Brain pericyte (primary cell): ENCODE results near the gene COBL.

Source experiments
- DNase-seq: peaks from one replicate; pipeline ENCODE4 v3.0.0-alpha.2; 2012; ENCODE audit warnings: low read depth, low spot score

Gene COBL

DNA sequence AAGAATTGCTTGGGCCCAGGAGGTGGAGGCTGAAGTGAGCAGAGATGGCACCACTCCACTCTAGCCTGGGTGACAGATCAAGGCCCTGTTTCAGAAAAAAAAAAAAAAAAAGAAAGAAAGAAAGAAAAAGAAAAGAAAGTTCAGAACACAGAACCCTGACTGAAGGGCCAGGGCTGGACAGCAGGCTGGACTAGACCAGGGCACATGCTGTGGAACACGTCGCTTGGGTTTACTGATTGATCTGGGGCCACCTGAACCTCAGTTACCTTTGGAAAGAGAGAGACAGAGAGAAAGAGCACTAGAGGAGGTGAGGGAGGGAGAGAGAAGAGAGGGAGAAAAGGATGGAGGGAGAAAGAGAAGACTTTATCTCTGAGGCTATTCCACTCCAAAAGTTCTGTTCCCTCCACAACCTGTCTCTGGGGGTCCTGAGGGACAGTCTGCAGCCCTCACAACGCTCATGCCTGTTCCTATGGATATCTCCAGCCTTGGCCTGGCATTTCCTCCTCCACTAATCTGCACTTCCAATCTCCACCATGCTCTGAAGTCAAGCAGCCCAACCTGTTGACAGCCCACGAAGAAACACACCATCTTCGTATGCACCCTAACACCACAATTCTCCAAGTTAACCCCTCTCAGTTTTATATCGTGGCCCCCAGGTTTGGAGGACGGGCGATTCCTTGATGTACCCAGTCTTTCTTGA is 81.8 kb downstream of the COBL start:
- DNase-seq, result no peak

DNA sequence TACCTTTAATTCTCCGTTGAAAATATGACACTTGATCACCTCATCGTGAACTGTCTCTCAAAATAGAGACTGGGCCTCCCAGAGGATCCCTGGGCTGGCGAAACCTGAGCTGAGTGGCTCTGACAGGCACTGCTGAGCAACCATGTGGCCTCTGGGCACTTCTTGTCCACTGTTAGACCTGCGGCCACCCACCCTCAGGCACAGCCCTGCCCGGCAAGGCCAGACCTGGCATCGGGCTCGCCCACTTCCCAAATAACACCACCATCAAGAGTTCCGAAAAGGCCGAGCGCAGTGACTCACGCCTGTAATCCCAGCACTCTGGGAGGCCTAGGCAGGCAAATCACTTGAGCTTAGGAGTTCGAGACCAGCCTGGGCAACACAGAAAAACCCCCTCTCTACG is 82.5 kb downstream of the COBL start:
- no peak for DNase-seq

DNA sequence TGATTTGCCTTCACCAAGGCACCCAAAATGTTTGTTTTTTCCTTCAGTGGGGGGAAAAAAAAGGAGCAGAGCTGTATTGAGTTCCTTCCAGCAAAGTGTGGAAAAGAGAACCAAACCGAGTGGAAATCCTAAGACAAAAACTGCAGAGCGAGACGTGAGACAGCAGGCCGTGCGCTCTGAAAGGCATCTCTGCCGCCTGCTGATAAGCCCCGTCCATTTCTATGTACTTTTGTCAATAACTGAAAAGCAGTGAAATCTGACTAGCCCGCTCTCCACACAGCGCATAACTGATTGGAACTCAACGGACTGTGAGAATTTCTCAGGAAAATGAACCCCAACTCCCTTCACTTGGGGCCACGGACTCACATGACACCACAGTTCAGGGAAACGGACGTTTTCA is 83.2 kb downstream of the COBL start:
- no peak for DNase-seq

DNA sequence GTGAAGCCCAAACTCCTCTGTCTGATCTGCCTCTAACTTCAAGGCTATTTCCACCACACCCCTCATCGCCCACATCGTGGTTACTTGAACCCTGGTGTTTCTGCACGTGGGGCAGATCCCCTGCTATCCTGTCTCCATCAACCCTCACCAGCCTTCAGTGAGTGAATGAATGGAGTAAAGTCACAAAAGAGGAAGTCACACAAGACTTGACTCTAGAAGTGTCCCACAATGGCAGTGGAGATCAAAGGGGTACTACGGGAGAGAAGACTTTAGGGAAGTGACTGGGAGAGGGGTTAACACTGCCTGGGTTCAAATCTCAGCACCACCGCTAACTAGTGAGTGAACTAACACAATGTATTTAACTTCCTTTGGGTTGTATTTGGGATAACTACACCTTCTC is 85.9 kb downstream of the COBL start:
- no peak for DNase-seq

DNA sequence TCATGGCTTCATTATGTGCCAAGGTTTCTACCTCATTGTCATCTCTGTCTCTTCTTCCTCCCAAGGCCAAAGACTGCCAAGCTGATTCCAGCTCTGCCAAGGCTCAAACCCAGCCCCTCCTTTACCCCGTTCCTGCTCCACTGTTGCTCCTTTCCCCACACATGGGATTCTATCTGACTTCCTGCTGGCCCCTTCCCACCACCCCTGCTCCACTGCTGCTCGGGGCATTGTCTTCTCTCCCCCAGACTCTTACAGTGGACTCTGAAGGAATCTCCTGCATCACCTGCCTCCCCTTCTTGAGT is 86.3 kb downstream of the COBL start:
- DNase-seq, result no peak

DNA sequence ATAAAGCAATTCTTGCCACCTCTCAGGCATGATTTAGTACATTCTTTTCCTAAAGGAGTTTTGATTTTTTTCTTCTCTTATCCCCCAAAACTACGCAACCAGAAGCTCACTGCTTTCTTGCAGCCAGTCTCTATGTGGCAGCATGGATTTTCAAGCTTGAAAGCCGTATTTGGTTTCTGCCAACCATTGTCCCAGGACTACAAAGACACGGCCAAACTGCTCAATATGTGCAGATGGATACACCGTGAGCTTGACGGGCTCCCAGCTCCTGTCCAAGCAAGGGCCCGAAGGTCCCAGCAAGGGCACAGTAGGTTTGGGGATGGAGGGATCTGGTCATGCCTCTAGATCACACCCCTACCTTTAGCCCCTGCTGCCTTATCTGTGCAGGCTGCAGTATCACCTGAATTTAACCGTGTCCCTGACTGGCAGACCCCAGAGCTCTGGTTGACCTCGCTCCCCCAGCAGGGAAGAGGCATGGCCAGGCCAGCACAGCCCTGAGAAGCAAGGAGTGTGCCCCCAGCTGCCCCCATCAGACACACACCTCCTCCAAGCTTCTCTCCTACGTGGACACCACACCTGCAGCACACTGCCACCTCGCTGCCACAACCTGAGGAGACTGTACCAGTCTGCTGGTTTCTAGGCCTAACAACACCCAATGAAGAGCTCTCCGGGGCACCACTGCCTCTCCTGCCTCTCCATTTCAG is 86.8 kb downstream of the COBL start:
- no peak for DNase-seq

DNA sequence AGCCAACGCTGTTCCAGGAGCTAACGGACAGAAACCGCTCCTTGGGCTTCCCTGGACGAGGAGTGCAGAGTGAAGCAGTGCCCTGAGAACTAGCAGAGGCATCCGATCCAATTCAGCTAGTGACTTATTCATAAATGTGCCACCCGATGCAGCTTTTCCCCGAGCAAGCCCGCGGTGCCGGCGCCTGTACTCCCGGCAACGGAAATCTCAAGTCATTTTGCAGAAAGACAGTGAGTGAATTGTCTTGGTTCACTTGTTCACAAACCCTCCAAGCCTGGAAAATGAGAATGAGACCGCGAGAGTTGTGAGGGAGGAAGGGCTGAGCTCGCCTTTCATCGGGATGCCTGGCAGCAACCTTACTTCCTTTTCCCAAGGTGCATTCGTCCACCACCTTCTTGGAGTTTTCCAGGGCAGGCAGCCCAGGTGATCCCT is 87.5 kb downstream of the COBL start:
- DNase-seq, result no peak

DNA sequence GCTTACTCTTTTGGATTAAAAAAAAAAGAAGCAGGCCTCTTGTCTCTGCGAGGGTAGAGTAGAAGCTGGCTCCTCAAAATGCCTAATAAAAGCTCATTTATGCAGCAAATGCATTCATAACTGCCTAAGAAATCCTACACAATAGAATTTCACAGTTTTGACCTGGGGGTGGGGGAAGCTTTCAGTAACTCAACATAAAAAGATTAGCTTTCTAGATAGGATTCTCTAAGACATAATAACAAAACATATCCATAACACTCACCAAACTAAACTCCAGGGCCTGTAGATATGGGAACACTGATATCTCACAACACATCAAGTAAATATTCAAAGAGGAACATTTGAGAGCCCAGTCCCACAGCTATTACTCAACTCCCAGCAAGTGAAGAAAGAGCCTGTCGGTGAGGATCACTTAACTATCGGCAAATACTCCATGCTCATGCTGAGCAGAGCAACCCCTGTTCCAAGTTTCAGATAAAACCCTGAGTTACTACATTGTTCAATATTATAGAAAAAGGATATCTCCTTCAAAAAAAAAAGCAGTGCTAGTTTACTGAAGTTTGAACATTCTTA is 88.1 kb downstream of the COBL start:
- no peak for DNase-seq

DNA sequence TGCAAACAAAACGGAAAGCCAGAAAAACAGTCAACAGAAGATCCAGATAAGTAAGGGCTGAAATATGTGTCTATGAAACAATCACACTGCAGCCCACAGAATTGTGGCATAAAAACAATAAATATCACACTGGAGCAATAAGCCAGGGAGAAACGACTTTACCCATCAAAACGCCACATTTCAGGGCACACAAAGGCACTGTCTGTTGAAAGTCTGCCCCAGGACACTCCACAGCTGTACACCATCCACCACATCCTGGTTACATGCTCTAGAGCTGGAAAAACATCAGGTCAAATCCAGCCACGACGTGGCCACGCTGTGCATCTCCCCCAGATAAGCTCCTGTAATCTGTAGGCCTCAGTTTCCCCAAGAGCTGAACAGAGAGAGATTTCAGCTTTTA is 88.7 kb downstream of the COBL start:
- no peak for DNase-seq

DNA sequence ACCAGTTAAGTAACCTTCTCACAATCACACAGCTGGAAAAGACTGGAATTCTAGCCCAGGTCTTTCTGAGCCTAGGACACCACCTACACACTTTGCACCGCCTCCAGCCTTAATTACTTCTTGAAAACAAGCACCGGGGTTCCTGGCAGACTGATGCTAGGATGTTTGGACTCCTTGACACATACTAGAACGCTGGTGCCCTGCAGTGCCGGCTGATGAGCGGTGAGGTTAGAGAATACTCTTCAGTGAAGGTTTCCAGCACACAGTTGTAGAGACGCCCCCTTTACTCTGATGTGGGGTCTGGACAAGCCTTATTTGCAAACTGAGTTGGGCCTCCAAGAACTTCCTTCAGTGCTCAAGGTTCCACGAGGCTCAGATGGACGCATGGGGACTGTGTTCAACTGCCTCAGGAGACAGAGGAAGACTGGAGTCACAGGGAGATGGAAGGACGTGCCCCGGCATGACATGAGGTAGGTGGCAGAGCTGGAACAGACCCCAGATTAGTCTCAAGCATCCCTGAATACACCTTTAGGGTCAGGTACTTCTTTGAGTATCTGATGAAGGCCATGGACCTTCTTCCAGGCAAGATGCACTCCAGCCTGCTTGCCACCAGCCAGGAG is 89.6 kb downstream of the COBL start:
- DNase-seq, result no peak

DNA sequence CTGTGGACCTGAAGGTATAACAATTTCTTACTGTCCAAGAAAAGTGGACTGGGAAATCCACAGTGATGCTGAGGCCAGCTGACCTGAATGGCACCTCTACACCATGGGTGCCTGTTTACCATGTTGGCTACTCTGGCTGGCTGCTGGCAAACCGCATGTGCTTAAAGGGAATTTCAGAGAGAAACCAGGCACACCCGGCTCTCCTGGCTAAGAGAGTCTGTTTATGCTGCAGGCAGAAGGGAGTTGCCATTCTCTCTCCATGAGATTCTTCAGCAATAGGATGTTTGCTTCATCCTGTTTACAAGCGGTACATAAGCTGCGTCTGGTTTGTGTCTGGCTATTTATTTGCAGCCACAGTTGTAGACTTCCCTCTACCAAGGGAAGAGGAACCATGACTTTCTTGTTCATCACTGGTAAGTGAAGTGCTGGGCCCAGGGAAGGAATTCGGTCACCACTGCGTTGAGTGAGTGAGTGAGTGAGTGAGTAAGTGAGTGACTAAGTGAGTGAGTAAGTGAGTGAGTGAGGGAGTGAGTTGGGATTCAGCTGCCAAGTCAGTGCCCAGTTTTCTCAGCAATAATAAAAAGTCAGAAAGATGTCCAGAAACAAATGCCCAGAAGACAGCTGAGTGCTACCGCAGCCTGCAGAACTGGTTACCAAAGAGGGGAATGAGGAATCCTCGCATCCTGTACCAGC is 90.4 kb downstream of the COBL start:
- DNase-seq, result no peak

DNA sequence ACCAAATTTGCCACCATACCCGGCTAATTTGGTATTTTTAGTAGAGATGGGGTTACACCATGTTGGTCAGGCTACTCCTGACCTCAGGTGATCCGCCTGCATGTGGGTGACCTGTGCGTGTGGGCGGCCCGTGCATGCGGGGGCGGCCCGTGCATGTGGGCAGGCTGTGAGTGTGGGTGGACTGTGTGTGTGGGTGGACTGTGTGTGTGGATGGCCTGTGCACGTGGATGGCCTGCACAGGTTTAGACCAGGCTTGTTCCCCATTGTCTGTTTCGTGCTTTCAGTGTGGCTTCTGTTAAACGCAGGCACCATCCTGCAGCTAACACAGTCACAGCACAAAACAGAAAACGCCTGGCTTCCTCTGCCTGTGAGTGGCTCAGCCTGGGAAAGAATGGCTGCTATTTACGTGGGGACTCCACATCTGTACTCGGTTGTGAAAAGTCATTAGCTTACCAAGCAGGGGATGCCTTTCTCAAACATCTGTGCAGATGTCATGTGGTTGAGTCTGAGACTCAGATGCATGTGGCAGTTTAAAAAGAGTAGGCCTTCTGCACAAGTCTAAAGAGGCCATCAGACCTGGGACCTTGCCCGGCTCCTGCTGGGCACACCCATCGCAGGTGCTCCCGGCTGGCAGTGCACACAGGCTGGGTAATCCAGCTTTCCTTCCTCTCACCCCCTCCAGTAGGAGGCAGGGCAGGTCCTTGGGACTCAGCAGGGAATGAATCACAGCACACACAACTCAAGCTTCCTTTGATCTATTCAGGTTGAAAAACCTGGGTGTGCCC is 91.6 kb downstream of the COBL start:
- DNase-seq, result no peak

DNA sequence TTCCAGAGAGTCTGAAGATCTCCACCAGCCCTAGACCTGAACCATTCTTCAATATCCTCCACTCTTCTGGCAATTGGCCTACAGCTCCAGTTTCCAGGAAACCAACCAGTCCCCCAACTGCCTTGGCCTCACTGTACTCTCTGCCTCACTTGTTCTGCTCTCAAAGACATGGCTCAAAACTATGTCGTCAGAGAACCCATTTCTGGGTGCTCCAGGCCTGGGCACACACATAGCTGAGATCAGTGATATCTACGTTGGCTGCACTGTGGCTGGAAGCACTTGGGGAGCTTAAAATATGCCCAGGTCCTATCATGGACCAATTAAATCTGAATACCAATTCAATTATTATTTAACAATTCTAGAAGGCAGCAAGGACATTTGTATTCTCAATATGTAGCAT is 93.1 kb downstream of the COBL start:
- no peak for DNase-seq

DNA sequence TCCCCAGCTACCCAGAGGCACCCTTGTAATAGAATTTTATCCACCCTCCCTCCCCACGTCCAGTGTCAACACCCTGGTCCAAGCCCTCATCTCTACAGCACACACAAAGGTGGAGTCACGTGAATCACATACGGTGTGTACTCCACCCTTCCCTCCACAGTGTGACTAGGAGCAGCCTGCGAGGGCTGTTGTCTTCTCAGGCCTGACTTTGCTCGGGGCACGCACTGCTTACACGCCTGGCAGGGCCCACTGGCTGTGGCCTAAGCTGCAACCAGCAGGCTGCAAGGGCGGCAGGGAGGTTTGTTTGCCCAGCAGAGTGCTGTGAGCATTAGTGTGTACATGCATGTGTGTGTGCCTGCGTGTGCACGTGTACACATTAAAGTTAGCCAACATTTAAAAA is 93.7 kb downstream of the COBL start:
- DNase-seq, result no peak

DNA sequence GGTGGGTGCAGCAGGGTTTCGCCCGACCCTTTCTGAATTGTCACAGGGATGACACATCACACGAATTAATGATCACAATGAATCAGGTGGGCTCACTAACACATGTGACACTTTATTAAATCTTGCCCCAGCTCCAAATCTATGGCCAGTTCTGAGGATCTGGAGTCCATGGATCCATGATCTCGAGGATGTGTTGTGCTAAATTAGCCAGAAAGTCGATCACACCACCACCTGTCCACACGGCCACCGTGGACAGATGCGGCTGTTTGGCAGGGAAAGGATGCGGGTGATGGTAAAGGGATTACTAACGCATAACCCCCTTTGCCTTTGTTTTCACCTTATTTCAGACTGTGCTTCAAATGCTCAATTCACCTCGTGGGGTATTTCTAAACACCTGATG is 96.4 kb downstream of the COBL start:
- DNase-seq, result no peak

DNA sequence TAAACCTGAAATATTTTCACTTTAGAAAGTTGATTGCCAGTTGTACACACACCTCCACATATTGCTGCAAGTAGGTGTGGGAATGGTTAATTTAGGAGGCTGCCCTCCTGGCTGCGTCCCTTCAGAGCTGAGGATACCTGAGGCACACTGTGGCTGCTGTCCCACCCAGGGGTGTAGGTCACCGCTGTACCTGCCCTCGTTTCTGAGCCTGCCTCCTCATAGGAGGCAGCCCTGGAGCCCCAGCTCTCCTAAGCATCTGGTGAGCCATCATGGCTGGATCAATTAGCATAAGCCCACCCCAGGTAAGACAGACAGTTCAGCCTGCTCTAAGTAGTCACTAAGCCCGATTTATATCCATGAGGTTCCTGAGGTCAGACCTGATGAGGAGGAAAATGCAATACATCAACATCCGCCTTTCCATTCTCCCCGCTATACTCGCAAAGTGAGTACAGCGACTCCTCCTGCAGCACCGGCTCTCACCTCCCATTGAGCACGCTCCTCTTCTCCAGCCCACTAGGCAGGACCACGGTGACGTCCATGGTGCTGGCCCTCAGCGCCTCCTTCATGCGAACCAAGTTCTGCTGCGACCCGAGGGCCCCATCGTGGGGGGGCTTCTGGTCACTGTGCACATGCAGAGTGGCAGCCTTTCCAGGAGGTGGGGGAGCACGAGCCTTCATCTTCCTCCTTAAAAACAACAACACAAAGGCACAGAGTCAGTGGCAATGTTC is 97.2 kb downstream of the COBL start:
- DNase-seq, result no peak

DNA sequence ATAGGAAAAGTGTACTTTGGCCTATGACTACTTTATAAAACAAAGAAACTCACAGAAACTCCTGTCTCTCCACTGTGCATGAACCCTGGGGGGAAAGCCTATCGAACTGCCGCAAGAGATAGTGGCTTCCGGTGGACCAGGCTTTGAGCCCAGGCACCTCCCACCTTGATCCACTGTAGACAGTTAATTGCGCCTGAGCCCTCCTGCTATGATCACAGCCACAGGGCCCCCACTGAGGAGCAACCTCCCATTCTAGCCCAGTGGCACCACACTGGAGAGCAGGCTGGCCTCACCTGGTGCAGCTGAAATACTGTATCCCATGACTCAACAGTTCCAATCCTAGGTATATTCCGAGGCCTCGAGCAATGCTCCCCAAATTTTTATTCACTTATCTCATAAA is 98.8 kb downstream of the COBL start:
- no peak for DNase-seq

DNA sequence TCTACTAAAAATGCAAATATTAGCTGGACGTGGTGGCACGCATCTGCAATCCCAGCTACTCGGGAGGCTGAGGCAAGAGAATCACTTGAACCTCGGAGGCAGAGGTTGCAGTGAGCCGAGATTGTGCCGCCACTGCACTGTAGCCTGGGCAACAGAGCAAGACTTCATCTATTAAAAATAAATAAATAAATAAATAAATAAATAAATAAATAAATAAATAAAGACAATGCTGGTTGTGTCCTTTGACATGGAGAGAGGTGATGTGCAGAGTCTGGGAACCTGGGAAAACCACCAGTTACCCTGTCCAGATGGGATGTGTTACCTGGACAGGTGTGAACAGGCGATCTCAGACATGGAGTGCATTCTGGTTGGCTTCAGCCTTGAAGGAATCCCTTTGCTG is 102.5 kb downstream of the COBL start:
- no peak for DNase-seq

DNA sequence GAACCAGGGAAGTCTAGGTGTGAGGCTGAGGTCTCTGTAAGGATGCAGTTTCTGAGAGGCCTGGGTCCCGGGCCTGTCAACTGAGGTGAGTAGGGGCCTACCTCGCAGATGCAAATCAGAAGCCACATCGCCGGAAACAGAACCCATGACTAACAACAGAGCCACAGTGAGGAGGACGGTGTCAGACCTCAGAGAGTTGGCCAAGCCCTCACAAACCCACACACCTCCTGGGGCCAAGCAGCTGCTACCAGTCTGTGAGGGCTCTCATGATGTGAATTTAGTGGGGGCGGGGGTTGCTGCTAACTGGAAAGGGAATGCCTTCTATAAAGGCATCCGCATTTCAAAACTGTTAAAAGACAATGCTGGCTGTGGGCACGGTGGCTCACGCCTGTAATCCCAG is 103.0 kb downstream of the COBL start:
- no peak for DNase-seq

DNA sequence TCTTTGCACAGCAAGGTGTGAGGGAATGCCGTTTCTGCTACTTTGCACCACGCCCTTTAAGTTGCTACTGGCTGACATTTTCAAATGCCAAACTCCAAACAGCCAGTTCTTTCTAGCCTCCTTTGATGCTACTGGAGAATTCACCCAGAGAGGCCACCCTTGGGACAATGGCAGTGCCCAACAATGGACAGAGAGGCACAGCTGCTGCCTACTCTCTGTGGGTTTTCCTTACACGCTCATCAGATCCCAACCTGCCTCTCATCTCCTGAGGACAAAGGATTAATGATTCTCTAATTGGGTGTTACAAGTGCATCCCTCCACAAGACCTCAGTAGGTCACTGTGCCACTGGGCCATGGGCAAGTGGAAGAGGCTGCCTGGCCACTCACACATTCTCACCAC is 105.8 kb downstream of the COBL start:
- DNase-seq, result no peak

DNA sequence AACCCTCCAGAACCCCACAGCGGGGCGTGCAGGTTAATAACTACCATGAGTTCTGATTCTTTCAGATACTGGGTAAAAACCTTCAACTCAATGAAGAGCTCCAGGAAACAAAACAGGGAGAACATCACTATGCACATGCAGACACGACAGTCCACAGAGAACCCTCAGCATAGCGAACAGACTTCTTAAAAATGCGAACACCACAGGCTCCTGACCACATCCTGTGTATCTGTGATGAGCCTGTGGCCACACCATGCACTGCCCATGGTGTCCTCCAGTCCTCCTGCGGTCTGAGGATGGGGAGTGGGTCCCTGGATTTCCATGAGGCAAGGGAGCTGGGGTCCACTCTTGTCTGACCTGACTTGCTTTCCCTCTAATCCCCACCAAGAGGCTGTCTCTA is 107.2 kb downstream of the COBL start:
- DNase-seq, result no peak
